Measurements from ENCODE around the gene OR6C2.

Gene OR6C2

GRCh38 chr12:55499810-55500252, 56.0 kb downstream of the OR6C2 start:
- H3F3A ChIP-seq (ENCODE audit: low read depth) = no peaks in the 10 kb centered on the region
- no peak overlapping the region for H3K4me3 ChIP-seq (ENCODE audit: low read length, poor library complexity, severe bottlenecking)
- no peaks in the 10 kb centered on the region for H4K20me1 ChIP-seq (ENCODE audit: insufficient read depth, low read length, poor library complexity, severe bottlenecking)
- no peaks in the 10 kb centered on the region for H3K36me3 ChIP-seq (ENCODE audit: insufficient read depth, low read length)
- H3K9me3 ChIP-seq (ENCODE audit: insufficient read depth, low read depth, low read length) = no peaks in the 10 kb centered on the region
- H2AFZ ChIP-seq (ENCODE audit: low read length) = peak overlapping the region; percentile 34; the same call in 1 of the 2 replicates
- no peak overlapping the region for H3K4me2 ChIP-seq (ENCODE audit: low read depth, low read length, poor library complexity, severe bottlenecking)
- TF ChIP-seq EZH2phosphoT487 (IDR thresholded peaks at IDR 0.05; ENCODE audit: borderline replicate concordance) = no peak
- TF ChIP-seq CTCF (conservative IDR thresholded peaks at IDR 0.05; ENCODE audit: low read length) = no peak
- no peaks in the 10 kb centered on the region for H3K27me3 ChIP-seq (ENCODE audit: insufficient read depth, low read length, poor library complexity, severe bottlenecking)
- no peaks in the 10 kb centered on the region for H3K79me2 ChIP-seq (ENCODE audit: insufficient read depth, low read length)
- no peak overlapping the region for H3K9ac ChIP-seq (ENCODE audit: low read depth, low read length, poor library complexity, severe bottlenecking)
- no peaks in the 10 kb centered on the region for H3K9me2 ChIP-seq (replicated peaks; ENCODE audit: low read depth, low read length)
- no peaks in the 10 kb centered on the region for H3K4me1 ChIP-seq (ENCODE audit: insufficient read depth, low read length, poor library complexity, severe bottlenecking)

- Histone ChIP-seq H3K36me3 (ENCODE audit: insufficient read depth, low read length) (no peaks in the 10 kb centered on the region), H3K9me2 (replicated peaks; ENCODE audit: low read depth, low read length) (no peaks in the 10 kb centered on the region), H4K20me1 (ENCODE audit: insufficient read depth, low read length, poor library complexity, severe bottlenecking) (no peaks in the 10 kb centered on the region), H3K9me3 (ENCODE audit: insufficient read depth, low read depth, low read length) (no peaks in the 10 kb centered on the region), H2AFZ (ENCODE audit: low read length) (no peak overlapping the region), H3K79me2 (ENCODE audit: insufficient read depth, low read length) (no peaks in the 10 kb centered on the region), H3K4me2 (ENCODE audit: low read depth, low read length, poor library complexity, severe bottlenecking) (no peak overlapping the region), H3K27me3 (ENCODE audit: insufficient read depth, low read length, poor library complexity, severe bottlenecking) (no peaks in the 10 kb centered on the region), H3K9ac (ENCODE audit: low read depth, low read length, poor library complexity, severe bottlenecking) (no peak overlapping the region), H3K4me1 (ENCODE audit: insufficient read depth, low read length, poor library complexity, severe bottlenecking) (no peaks in the 10 kb centered on the region), H3F3A (ENCODE audit: low read depth) (no peaks in the 10 kb centered on the region), H3K4me3 (ENCODE audit: low read length, poor library complexity, severe bottlenecking) (no peak overlapping the region)
- no peak for TF ChIP-seq EZH2phosphoT487 (IDR thresholded peaks at IDR 0.05; ENCODE audit: borderline replicate concordance)
- TF ChIP-seq CTCF (conservative IDR thresholded peaks at IDR 0.05; ENCODE audit: low read length) = no peak
Observed at GRCh38 chr12:55501601-55502000, 57.7 kb downstream of the OR6C2 start.
